G401 (cell line): ENCODE results near the gene ST3GAL5. TPM values are rescaled to one million over a fixed set of nuclear protein-coding genes. Genes with fewer than 3 reads are reported as not detected.
"Not testable (repeated sequence)": the region's sequence is repeated elsewhere in the genome, so short reads cannot be mapped to it uniquely, and the experiment has no call there.

Source experiments
- DNase-seq: peaks from one replicate; pipeline ENCODE4 v3.0.0-alpha.2; 2015; ENCODE audit warnings: low spot score
- in situ Hi-C: cut with HindIII; loops from 2 replicates; pipeline ENCODE4 v1.10.0; 2016; ENCODE audit warnings: low sequenced_read_pairs, mixed read lengths
- total RNA-seq: library from RNA; depleted of rRNA; stranded (reverse); fragments of >200 nt; shearing (Covaris generic); gene quantifications from 2 replicates; pipeline ENCODE4 v1.2.3, GENCODE V29; 2014; rRNA removed

ST3GAL5 gene
- total RNA-seq: 99.2 and 118 TPM in 2 replicates

DNA sequence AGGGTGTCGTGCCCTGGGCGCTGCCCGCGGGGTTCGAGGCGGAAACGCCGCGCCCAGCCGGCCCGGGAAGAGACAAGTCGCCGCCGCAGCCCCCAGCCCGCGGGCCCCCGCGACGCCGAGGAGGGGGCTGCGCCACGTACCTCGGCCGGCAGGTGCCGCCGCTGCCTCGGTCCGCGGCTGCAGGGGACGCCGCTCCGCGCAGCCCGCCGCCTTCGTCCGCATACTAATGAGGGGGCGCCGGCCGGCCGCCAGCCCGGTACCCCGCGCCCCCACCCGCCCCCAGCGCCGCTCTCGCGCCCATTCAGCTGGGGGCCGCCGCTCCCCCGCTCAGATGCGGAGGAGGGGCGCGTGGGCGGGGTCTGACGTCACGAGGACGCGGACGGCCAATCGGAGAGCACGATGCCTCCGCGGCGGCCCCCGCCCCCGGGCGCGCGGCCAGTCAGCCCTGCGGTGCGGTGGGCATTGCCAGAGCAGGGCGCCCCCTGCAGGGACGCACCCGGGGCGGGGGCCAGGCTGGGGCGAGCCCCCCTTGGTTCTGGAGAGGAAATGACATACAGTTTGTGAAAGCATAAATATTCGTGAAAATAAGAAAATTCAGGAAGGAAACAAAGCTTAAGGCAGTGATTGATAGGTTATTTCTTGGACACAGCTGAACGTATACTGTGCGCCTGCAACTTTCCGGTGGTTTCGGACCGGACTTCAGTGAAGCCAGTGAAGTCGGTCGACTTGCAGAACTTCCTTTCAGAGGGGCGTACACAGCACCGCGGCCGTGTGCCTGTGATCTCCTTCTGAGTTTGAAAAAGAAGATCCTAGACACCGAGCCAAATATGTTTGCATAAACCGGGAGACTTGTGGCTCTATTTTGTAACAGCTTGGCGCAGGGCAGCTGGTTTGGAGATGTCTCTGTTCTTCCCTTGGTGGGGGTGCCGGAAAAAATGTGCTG lies at the start of gene ST3GAL5:
TSS of gene ST3GAL5 (minus strand) at position 307 of the 943 bp plus-strand sequence. CDS start at position 222, 85 bp downstream.
- in situ Hi-C loops: no loop called here
- DNase-seq: peak; percentile 84

DNA sequence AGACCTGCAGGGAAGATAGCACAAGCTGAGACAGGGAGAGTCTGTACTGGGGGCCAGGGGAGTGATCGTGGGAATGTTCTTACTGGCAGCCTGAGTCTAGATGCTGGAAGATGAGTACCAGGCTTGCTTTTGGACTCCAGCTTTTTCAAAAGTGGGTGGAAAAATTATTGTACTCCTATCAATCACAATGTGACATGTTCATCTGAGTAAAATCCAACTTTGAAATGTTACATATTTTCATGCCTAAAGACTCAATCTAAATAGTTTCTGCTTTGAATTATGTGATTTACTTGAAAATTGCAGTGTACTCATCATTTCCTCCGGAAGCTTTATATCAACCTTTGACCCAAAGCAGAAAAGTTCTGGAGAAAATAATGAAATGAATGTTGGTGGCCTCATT lies 49.7 kb upstream of the ST3GAL5 start:
- DNase-seq: no peak
- in situ Hi-C loops: no loop called here

DNA sequence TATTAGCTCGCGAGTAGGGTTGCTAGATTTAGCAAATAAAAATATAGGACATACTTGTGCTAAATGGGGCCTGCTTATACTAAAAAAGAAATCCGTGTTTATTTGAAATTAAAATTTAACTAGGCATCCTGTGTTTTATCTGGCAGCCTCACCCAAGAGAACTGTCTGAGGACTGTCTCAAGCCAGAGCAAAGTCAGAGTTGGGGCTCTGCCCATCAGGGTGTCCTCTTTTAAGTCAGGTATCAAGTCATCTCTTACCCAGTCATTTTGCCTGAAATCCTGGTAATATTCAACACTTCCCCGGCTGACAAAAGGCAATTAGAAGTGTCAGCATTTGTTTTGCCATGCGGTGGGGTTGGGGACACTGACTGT lies 48.3 kb upstream of the ST3GAL5 start:
- in situ Hi-C loops: no loop called here
- no peak for DNase-seq

DNA sequence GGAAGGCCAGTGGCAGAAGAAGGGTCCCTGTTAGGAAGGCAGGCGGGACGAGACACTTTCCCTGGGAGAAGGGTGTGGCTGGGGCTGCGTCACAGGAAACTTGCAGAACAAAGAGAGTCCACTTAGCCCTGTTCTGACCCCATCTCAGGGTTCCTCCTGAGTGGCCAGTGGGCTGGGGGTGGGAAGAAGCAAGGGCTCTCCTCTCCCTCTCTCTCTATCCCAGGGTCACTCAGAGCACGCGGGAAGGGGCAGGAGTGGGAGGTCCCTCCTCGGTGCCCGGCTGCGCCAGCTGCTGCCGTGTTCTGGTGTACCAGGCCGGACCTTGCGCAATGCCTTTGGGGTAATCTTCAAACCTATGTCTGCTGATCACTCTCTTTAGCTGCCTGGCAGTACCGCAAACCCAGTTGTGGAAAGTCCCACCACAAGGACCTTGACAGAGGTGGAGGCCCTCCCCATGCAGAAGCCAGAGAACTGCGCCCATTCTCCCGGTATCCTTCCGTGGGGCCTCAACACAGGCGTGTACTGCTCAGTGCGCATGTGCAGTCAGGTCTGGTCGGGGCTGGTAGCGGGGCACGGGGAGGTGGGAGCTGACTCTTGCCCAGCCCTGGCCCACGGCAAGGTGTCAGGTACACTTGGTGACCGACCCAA lies 47.8 kb upstream of the ST3GAL5 start:
- in situ Hi-C loops: no loop called here
- DNase-seq: no peak

DNA sequence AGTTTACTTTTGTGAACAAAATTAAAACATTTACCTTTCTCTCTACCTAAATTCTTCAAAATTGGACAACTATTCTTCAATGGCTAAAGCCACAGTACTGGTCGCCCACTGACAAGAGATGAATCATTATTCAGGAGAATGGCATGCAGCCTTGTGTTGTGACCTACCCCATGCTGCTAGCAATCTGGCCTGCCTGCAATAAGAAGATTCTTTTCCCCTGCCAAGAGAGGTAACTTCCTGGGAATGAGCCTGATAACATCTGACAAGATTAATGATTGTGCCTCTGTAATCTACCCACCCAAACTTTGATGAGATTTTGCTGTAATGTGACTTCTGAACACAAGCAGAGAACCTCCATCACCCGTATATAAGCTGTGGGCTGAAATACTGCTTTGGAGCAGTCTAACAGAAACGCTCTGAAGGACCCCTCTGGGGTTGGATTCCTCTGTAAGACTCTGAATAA lies 47.0 kb upstream of the ST3GAL5 start:
- in situ Hi-C loops: no loop called here
- DNase-seq: peak; percentile 94

DNA sequence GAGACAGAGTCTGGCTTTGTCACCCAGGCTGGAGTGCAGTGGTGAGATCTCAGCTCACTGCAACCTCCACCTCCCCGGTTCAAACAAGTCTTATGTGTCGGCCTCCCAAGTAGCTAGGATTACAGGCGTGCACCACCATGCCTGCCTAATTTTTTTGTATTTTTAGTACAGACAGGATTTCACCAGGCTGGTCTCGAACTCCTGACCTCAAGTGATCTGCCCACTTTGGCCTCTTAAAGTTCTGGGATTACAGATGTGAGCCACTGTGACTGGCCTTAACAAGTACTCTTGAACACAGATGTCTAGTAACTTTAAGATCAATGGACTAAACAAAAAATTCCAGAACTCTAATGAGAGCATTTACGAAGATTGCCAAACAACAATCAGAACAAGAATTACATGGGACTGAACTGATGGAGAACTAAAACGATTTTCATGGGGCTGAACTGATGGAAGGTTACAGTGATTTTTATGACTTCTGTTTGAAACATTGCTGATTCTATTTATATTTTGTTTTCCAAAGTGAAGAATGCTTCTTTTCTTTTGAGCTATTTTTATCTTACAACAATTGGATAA lies 46.5 kb upstream of the ST3GAL5 start:
- in situ Hi-C loops: no loop called here

DNA sequence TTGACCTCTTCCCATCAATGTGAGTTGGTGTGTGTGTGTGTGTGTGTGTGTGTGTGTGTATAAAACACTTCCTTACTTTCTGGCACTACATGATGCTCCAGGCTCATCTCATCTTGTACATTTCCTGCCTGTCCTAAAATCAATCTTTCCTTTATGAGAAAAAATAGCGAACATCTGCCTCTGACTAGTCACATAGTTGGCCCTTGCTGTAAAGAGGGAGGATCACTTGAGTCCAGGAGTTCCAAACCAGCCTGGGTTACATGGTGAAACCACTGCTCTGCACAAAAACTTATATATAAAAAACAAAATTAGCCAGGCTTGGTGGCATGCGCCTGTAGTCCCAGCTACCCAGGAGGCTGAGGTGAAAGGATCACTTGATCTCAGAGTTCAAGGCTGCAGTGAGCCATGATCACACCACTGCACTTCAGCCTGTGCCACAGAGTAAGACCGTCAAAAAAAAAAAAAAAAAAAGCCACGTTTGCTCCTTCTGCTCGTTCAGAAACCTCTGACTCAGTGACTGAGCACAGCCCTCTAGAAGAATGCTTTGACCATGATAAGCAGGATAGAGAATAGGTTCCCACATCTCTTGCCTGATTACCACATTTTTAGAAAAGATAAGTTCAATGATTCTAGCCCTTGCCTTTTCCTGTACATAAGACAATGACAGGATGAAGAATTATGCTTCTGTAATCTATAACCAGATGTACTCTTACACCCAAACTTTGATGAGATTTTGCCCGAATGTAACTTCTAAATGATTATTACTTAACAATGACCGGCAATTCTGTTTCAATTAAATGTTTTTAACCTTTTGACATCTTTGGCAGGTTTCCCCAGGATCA lies 45.2 kb upstream of the ST3GAL5 start:
- DNase-seq: no peak
- in situ Hi-C loops: no loop called here

More for the DNA sequence above, 46.5 kb upstream of the ST3GAL5 start:
- peak; percentile 65 for DNase-seq

DNA sequence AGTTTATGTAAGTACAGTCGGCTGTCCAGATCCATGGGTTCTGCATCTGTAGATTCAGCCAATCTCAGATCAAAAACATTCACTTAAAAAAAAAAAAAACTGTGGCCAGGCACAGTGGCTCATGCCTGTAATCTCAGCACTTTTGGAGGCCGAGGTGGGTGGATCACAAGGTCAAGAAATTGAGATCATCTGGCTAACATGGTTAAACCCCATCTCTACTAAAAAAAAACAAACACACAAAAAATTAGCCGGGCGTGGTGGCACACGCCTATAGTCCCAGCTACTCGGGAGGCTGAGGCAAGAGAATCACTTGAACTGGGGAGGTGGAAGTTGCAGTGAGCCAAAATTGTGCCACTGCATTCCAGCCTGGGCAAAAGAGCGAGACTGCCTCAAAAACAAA lies 42.4 kb upstream of the ST3GAL5 start:
- in situ Hi-C loops, DNase-seq: not testable (repeated sequence)

DNA sequence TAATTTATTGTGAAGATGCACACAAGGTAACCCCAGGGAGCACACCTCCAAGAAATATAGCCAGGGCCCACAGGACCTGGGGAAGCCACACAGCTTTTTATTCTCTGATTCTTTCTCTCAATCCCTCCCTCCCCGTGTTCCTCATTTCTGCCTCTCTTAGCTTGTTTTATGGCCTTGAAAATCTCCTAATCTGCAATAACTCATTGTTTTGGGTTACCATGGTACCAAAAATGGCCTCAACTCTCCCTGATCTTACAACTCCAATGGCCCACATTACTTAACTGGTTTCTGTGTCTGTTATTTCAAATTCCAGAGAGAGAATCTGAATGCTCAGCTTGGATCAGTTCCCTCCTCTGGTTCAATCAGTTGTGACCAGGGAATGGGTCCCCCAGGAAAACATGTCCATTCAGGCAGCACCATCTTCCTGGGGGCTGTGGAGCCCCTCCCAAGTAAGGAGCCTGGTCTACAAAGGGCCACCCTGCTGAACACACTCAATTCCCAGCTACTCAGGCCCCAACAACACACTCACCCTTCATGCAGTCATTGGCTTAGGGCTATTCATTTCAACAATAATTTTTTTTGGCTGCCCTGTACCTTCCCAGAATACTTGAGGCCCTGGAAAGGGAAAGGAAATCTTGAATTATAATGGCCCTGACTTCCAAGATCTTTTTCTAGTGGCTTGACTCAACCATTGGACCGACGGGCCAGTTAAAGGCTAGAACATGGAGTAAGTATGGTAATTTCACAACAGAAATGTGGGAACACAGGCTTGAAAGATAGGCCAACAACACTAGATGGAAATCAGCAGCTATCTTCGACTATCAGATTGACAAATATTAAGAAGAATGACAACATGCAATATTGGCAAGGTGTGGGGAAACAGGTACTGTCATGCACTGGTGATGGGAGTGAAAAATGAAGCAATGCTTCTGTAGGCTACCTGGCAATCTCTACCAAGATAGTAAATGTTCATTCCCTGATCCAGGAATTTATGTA lies 41.6 kb upstream of the ST3GAL5 start:
- no peak for DNase-seq
- in situ Hi-C loops: no loop called here

DNA sequence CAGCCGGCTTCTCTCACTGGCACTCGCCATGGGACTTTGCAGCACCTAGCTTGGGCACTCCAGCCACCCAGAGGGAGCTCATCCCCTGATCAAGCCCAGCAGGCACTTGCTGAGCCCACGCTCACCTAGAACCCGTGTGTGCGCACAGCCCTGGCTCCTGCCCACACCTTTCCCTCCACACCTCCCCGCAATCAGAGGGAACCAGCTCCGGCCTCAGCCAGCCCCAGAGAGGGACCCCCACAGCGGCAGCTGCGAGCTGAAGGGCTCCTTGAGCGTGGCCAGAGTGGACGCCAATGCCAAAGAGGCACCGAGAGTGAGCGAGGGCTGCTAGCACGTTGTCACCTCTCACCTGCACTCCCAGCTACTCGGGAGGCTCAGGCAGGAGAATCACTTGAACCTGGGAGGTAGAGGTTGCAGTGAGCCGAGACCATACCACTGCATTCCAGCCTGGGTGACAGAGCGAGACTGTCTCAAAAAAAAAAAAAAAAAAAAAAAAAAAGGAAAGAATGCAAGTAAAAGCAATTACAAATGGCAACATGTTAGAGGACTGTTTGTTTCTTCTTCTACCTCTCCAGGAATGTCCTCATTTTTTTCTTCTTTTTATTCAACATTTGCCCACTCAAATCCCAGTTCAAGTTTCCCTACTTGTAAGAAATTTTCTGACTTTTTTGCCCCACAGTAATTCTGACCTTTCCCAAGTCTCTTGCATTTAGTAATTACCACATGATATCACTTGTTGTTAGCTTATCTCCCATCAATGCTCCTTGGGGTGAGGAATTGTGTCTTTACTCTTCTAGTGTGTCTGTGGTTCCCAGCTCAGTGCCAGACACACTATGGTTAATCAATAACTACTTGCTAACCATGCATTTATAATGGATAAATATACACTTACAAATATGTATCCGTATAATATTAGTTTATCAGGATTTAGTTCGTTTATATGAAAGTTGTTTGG lies 40.6 kb upstream of the ST3GAL5 start:
- DNase-seq: no peak
- in situ Hi-C loops: no loop called here

DNA sequence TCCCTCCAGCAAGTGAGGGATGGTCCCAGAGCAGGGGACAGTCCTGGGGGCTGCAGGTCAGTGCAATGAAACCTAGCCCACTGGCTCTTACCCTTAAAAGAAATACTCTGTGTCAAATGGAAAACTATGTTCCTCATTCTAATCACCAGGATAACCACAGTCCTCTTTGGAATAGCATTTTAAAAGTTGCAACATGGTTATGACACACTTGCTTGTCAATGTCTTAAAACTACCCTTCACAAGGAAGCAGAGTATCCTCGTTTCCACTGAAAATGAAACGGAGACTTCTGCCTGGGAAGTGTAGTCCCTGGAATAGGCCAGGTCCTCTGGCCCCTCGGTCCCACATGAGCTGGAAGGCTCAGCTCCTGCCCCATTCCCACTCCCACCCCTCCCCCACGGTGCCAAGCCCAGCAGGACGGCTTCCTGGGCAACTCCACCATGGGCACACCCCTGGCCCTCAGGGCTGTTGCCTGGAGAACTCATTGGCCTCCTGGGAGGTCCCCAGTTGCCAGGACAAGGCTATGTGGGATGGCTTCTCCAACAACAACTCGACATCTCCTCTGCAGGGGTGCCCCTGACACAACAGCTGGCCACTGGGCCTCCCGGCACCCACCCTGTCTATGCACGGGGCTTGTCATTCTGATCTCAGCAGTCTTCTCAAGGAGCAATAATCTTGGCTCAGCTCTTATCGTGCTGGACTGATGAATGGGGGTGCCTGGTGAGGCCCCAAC lies 38.3 kb upstream of the ST3GAL5 start:
- DNase-seq: no peak
- in situ Hi-C loops: no loop called here

DNA sequence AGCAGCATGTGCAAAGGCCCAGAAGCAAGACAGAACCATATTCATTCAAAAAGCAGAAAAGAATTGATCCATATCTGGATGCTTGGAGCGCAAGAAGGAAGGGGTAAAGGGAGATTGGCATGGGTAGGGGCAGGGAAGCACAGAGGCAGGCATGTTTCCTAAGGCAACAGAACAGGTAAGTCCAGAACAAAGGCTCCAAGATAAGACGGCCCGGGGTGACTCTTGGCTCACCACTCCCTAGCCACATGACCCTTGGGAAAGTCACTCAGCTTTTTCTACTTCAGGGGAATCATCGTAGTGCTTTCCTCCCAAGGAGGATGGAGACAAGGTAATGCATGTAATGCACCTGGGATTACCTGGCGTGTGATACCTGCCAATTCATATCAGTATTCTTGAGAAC lies 37.7 kb upstream of the ST3GAL5 start:
- in situ Hi-C loops: no loop called here
- no peak for DNase-seq

DNA sequence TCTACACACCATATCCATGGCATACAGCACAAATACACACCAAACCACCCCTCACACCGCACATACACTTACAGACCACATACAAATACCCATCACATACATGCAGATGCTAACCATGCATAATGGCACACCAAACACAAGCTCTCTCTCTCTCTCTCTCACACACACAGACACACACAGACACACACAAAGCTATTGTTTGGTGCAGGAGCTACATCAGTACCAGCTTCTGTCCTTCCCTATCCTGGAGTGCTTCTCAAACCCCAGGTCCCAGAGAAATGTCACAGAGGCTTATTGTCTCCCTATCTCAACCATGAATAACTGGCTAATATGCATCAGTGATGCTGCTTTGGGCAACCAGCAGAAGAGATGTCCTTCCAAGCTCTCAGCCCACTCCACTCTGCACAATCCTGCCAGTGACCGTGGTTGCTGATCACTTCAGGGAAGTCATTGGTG lies 36.5 kb upstream of the ST3GAL5 start:
- in situ Hi-C loops: no loop called here
- DNase-seq: no peak

DNA sequence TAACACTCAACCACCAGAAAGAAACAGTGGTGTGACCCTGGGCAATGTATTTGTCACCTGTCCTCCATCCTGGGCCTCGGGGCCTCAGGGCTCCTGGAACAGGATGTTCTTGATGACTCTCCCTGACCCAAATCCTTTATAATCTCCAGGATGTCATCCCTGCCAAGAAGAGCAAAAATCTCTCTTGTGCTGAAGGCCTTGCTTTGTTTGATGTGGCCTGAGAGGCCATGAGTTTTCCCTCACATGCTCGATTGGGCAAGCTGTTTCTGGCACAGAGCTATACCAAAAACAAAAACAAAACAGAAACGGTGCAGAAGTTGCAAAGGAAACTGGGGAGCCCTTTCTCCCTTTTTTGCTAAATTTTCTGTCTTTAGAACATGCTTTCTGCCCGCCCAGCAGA lies 35.7 kb upstream of the ST3GAL5 start:
- DNase-seq: peak; percentile 40

DNA sequence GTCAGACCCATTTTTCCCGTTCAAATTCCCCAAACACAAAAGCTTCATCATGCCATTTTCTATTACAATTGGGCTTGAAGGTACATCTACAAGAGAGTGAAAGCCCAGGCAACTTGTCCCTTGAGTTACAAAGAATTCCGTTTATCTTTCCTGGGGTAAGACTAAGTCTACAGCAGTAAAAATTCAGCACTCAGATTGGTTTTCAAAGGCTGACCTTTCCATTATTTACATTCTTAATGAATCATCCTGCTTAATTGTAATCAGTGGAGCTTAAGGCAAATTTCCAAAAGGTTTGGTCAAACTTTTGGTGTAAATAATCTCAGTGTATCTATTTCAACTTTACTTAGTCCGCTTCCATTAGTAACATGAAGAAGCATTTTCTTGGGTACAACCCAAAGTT lies 33.4 kb upstream of the ST3GAL5 start:
- in situ Hi-C loops: no loop called here
- DNase-seq: no peak

More for the DNA sequence above, 35.7 kb upstream of the ST3GAL5 start:
- in situ Hi-C loops: no loop called here

DNA sequence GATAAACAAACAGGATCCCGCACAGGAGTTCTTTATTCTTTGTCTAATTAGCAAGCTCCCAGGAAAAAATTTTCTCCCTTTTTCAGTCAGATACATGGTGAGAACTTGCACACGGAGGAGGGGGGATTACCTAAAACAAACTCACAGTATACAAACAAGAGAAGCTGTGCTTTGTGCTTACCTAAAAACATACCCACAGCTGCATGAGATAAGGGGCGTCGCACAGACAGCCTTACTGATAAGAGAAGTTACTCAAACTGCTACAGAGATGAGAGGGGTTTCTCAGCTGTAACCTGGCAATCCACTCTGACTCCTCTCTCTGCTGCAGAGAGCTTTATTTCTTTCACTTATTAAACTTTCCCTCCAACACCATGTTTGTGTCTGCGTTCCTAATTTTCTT lies 32.9 kb upstream of the ST3GAL5 start:
- no peak for DNase-seq
- in situ Hi-C loops: no loop called here
